HFF-Myc (cell line): ENCODE data around the gene PCDHGA8.
A peak's percentile ranks its signal among the peaks of the same experiment; 100 is the strongest.
"Not testable (repeated sequence)": the region's sequence is repeated elsewhere in the genome, so short reads cannot be mapped to it uniquely, and the experiment has no call there.

Source experiments
- DNase-seq: peaks from one replicate; pipeline ENCODE4 v3.0.0-alpha.2; 2011; ENCODE audit warnings: low read depth; ENCODE audit errors: extremely low read depth
- H3K4me3 ChIP-seq: replicated peaks from 2 replicates; pipeline ENCODE4 v1.5.1; 2011; ENCODE audit warnings: low read depth, mild to moderate bottlenecking, control low read depth, low read length
- CTCF ChIP-seq: IDR thresholded peaks from 2 replicates; pipeline ENCODE4 v1.5.1; 2012; ENCODE audit warnings: mild to moderate bottlenecking, low read depth, low read length, control low read depth; ENCODE audit errors: missing control alignments

The PCDHGA8 gene

GRCh38 chr5:141398608-141399007, 6.2 kb downstream of the PCDHGA8 start:
- no peak for DNase-seq
- TF ChIP-seq CTCF: no peak
- H3K4me3 ChIP-seq: no peak overlapping the region

GRCh38 chr5:141399555-141400258, 7.3 kb downstream of the PCDHGA8 start:
- no peak overlapping the region for H3K4me3 ChIP-seq
- TF ChIP-seq CTCF: no peak
- DNase-seq: no peak

DNA sequence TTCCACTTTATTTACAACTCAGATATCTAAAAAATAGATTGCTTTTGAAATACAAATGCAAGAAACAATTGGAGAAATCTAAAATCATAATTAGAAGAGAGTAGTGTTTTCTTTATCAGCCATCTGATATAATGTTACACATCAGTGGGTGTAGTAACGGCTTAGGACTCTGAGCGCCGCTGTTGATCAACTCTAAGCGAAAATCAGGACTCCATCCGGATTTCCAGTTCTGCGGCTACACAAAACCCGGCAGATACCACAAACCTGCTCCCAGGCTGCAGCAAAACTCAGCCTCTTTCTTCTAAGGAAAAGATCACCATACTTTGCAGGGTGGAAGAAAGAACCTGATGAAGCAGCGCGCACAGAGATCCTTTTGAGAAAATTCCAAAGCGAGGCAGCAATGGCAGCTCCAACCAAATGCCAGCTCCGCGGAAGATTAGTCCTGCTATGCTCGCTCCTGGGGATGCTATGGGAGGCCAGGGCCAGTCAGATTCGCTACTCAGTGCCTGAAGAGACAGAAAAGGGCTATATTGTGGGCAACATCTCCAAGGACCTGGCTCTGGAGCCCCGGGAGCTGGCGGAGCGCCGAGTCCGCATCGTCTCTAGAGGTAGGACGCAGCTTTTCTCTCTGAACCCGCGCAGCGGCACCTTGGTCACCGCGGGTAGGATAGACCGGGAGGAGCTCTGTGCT, 10.3 kb downstream of the PCDHGA8 start, which contains the start of gene PCDHGA9:
Gene PCDHGA9 (plus strand): TSS at position 226 of the 691 bp plus-strand sequence. CDS start 175 bp downstream, at position 401.
- no peak for DNase-seq
- peak within 1 kb of the TSS; percentile 31 for H3K4me3 ChIP-seq
- peak; percentile 41 for TF ChIP-seq CTCF

DNA sequence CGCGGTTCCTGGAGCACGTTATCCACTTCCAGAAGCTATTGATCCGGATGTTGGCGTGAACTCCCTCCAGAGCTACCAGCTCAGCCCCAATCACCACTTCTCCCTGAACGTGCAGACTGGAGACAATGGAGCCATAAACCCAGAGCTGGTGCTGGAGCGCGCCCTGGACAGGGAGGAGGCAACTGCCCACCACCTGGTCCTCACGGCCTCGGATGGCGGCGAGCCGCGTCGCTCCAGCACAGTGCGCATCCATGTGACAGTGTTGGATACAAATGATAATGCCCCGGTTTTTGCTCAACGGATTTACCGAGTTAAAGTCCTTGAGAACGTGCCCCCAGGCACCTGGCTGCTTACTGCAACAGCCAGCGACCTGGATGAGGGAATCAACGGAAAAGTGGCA, 11.0 kb downstream of the PCDHGA8 start:
- no peak for DNase-seq
- no peak for TF ChIP-seq CTCF
- H3K4me3 ChIP-seq: no peak overlapping the region; the same call in 1 of the 2 replicates

GRCh38 chr5:141407790-141408505, 15.5 kb downstream of the PCDHGA8 start, which contains the start of gene PCDHGB6:
PCDHGB6 (plus strand) TSS chr5:141408021; CDS start chr5:141408203, 182 bp downstream.
- H3K4me3 ChIP-seq: peak within 1 kb of the TSS; percentile 20; the same call in 1 of the 2 replicates
- TF ChIP-seq CTCF: peak; percentile 56
- not testable (repeated sequence) for DNase-seq

DNA sequence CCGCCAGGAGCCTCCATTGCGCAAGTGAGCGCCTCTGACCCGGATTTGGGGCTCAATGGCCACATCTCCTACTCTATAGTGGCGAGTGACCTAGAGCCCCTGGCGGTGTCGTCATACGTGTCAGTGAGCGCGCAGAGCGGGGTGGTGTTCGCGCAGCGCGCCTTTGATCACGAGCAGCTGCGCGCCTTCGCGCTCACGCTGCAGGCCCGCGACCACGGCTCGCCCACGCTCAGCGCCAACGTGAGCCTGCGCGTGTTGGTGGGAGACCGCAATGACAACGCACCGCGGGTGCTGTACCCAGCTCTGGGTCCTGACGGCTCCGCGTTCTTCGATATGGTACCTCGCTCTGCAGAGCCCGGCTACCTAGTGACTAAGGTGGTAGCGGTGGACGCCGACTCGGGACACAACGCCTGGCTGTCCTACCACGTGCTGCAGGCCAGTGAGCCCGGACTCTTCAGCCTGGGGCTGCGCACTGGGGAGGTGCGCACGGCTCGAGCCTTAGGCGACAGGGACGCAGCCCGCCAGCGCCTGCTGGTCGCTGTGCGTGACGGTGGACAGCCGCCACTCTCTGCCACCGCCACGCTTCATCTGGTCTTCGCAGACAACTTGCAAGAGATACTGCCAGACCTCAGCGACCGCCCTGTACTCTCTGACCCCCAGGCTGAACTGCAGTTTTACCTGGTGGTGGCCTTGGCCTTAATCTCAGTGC, 17.3 kb downstream of the PCDHGA8 start:
- DNase-seq: no peak
- H3K4me3 ChIP-seq: no peak overlapping the region
- TF ChIP-seq CTCF: no peak
